GM12875 (cell line): Measurements from ENCODE around the gene CYP11A1.

Experiments
- H3K4me3 ChIP-seq: one replicate; pipeline ENCODE4 v1.5.1; 2011; ENCODE audit warnings: low read depth, low read length, control low read depth
- CTCF ChIP-seq: IDR thresholded peaks from 2 replicates; pipeline ENCODE4 v1.5.1; 2011; ENCODE audit warnings: low read depth, mild to moderate bottlenecking, control low read depth, inconsistent platforms, low read length, moderate library complexity, borderline replicate concordance; ENCODE audit not compliant: insufficient read depth

CYP11A1 gene

GRCh38 chr15:74383286-74383685 is 15.8 kb upstream of the CYP11A1 start:
- TF ChIP-seq CTCF: no peak
- H3K4me3 ChIP-seq: no peak overlapping the region

- TF ChIP-seq CTCF: peak; percentile 93
- no peak overlapping the region for H3K4me3 ChIP-seq
Measured at GRCh38 chr15:74382004-74382816, 14.8 kb upstream of the CYP11A1 start.

- H3K4me3 ChIP-seq: no peak overlapping the region
- TF ChIP-seq CTCF: no peak
Measured at GRCh38 chr15:74381481-74381880, 14.0 kb upstream of the CYP11A1 start.

- no peak for TF ChIP-seq CTCF
- H3K4me3 ChIP-seq: no peak overlapping the region
Measured at GRCh38 chr15:74381190-74381453, 13.7 kb upstream of the CYP11A1 start.

- TF ChIP-seq CTCF: no peak
- no peak overlapping the region for H3K4me3 ChIP-seq
Measured at GRCh38 chr15:74380361-74381189, 13.1 kb upstream of the CYP11A1 start.

GRCh38 chr15:74378848-74379247 is 11.4 kb upstream of the CYP11A1 start:
- TF ChIP-seq CTCF: no peak
- no peak overlapping the region for H3K4me3 ChIP-seq
